PFSK-1 (cell line): Measurements from ENCODE around the gene PUS3.

ENCODE experiments used
- FOXP2 ChIP-seq: optimal IDR thresholded peaks from 2 replicates; pipeline ENCODE3; 2011; ENCODE audit warnings: borderline replicate concordance, control low read depth, inconsistent platforms; ENCODE audit not compliant: insufficient read depth; ENCODE audit errors: extremely low read length, extremely low read depth
- POLR2AphosphoS5 ChIP-seq: IDR thresholded peaks from 2 replicates; pipeline ENCODE4 v1.6.1; 2012; ENCODE audit warnings: low read depth, mild to moderate bottlenecking, control low read depth, low read length, moderate library complexity
- REST ChIP-seq, 2 experiments: IDR thresholded peaks; 2 replicates each; pipeline versions ENCODE4 v1.6.1 to v1.8.0; 2011 to 2012; ENCODE audit warnings: low read depth in 2 of 2, low read length in 2 of 2, control low read depth in 1 of 2, inconsistent platforms in 1 of 2, mild to moderate bottlenecking in 1 of 2, moderate library complexity in 1 of 2; ENCODE audit not compliant: insufficient read depth in 1 of 2
- SIN3A ChIP-seq: IDR thresholded peaks from 2 replicates; pipeline ENCODE4 v1.6.1; 2012; ENCODE audit warnings: mild to moderate bottlenecking, low read length, moderate library complexity, borderline replicate concordance; ENCODE audit not compliant: insufficient read depth
- TAF1 ChIP-seq: IDR thresholded peaks from 2 replicates; pipeline ENCODE4 v1.6.1; 2012; ENCODE audit warnings: low read length, control low read depth, borderline replicate concordance; ENCODE audit not compliant: insufficient read depth

- TF ChIP-seq TAF1 (no peak), POLR2AphosphoS5 (no peak), REST (IDR thresholded peaks at IDR 0.05; ENCODE audit: insufficient read depth in 1 of 2, low read depth in 2 of 2, low read length in 2 of 2) (no peak), SIN3A (no peak), FOXP2 (no peak)
Measured at GRCh38 chr11:125916683-125917347, 13.8 kb upstream of the PUS3 start.
